ENCODE data around the gene GRIK1. TPM values are rescaled to one million over a fixed set of nuclear protein-coding genes. Genes with fewer than 3 reads are reported as not detected.

The GRIK1 gene
- total RNA-seq, 2 donors from 2014 or later = not detected

DNA sequence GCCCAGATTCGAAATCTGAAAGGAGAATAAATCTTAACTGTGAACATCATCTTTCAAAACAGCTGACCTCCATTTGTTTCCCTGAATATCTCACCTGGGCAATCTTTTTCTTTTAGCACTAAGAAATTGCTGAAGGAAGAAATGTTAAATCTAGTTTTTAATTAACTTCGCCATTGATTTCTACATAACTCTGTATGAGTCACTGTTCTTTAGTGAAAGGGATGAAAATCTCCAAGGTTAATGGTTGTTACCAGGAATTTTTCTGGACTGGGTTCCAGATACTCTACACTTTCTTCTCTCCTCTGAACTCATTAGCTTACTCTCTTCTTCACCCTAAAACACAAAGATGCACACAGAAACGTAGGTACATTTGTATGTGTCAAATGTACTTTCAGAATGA, 405.3 kb downstream of the GRIK1 start:
- TF ChIP-seq, protein P1, sequence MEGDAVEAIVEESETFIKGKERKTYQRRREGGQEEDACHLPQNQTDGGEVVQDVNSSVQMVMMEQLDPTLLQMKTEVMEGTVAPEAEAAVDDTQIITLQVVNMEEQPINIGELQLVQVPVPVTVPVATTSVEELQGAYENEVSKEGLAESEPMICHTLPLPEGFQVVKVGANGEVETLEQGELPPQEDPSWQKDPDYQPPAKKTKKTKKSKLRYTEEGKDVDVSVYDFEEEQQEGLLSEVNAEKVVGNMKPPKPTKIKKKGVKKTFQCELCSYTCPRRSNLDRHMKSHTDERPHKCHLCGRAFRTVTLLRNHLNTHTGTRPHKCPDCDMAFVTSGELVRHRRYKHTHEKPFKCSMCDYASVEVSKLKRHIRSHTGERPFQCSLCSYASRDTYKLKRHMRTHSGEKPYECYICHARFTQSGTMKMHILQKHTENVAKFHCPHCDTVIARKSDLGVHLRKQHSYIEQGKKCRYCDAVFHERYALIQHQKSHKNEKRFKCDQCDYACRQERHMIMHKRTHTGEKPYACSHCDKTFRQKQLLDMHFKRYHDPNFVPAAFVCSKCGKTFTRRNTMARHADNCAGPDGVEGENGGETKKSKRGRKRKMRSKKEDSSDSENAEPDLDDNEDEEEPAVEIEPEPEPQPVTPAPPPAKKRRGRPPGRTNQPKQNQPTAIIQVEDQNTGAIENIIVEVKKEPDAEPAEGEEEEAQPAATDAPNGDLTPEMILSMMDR (conservative IDR thresholded peaks at IDR 0.05) = no peak
- no peaks in the 10 kb centered on the region for H3K27me3 Mint-ChIP-seq (ENCODE audit: insufficient read depth)
- Histone ChIP-seq H3K9ac (ENCODE audit: extremely low read depth, low read length, poor library complexity, severe bottlenecking) (no peak overlapping the region), H3K4me1 (ENCODE audit: control insufficient read depth, insufficient read depth, low read length) (no peaks in the 10 kb centered on the region), H3K4me3 (ENCODE audit: low read length) (no peak overlapping the region), H3K9me3 (ENCODE audit: control insufficient read depth, low read length) (no peaks in the 10 kb centered on the region), H3K27ac (ENCODE audit: low read depth, low read length) (no peak overlapping the region), H3K36me3 (ENCODE audit: control insufficient read depth, insufficient read depth, low read length) (no peaks in the 10 kb centered on the region), H3K27me3 (ENCODE audit: control insufficient read depth, insufficient read depth, low read length, poor library complexity, severe bottlenecking) (no peaks in the 10 kb centered on the region)
- H3K4me3 Mint-ChIP-seq = no peak overlapping the region
- 83 to 100% methylated on average over 2 to 3 of the region's 3 CpGs for WGBS, 2 experiments (ENCODE audit: insufficient coverage in 1 of 2, insufficient read length in 1 of 2)
- peaks cover 4% of the 10 kb centered on the region for H3K36me3 Mint-ChIP-seq (ENCODE audit: low read depth)
- no peaks in the 10 kb centered on the region for H3K9me3 Mint-ChIP-seq
- DNase-seq = no peak
- H3K4me1 Mint-ChIP-seq = no peaks in the 10 kb centered on the region
- no peak overlapping the region for H3K27ac Mint-ChIP-seq

DNA sequence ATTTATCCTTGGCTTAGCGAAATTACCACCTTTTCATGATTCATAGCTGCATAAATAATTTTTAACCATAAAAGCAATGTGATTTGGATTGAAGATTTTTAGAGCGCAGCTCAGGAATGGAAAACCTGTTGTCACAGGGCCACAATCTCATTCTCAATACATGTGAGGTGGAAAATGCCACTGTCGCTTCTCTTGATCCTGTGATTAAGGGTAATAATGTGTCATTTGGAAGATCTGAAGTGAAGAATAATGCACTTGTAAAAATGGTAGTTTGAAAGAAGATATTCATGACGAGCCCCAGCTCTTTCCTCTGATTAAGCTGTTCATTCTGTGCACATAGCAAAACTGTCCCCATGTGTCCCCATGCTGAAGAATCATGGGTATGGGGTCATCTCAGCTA, 410.7 kb downstream of the GRIK1 start:
- TF ChIP-seq, protein P1 (conservative IDR thresholded peaks at IDR 0.05) = no peak
- no peak overlapping the region for H3K4me3 Mint-ChIP-seq
- peaks cover 22% of the 10 kb centered on the region for H3K9me3 ChIP-seq (ENCODE audit: control insufficient read depth, low read length)
- H3K9me3 Mint-ChIP-seq = peaks cover 27% of the 10 kb centered on the region
- peaks cover 8% of the 10 kb centered on the region for H3K36me3 Mint-ChIP-seq (ENCODE audit: low read depth)
- no peak overlapping the region for H3K27ac ChIP-seq (ENCODE audit: low read depth, low read length)
- no peak overlapping the region for H3K4me3 ChIP-seq (ENCODE audit: low read length)
- H3K9ac ChIP-seq (ENCODE audit: extremely low read depth, low read length, poor library complexity, severe bottlenecking) = no peak overlapping the region
- WGBS, 2 experiments (ENCODE audit: insufficient coverage in 1 of 2, insufficient read length in 1 of 2) = 43 to 92% methylated on average over 1 to 4 of the region's 4 CpGs
- H3K4me1 Mint-ChIP-seq = no peaks in the 10 kb centered on the region
- H3K27me3 Mint-ChIP-seq (ENCODE audit: insufficient read depth) = no peaks in the 10 kb centered on the region
- H3K4me1 ChIP-seq (ENCODE audit: control insufficient read depth, insufficient read depth, low read length) = no peaks in the 10 kb centered on the region
- no peaks in the 10 kb centered on the region for H3K27me3 ChIP-seq (ENCODE audit: control insufficient read depth, insufficient read depth, low read length, poor library complexity, severe bottlenecking)
- DNase-seq = no peak
- H3K27ac Mint-ChIP-seq = no peak overlapping the region
- H3K36me3 ChIP-seq (ENCODE audit: control insufficient read depth, insufficient read depth, low read length) = no peaks in the 10 kb centered on the region

DNA sequence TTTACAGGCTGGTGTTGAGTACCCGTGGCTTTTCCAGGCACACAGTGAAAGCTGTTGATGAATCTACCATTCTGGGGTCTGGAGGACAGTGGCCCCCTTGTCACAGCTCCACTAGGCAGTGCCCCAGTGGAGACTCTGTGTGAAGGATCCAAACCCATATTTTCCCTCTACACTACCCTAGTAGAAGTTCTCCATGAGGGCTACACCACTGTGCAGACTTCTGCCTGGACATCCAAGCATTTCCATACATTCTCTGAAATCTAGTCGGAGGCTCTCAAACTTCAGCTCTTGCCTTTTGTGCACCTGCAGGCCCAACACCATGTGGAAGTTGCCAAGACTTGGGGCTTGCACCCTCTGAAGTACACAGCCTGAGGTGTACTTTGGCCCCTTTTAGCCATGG, 413.3 kb downstream of the GRIK1 start:
- Mint-ChIP-seq H3K4me1 (no peaks in the 10 kb centered on the region), H3K27me3 (ENCODE audit: insufficient read depth) (no peaks in the 10 kb centered on the region), H3K27ac (no peak overlapping the region), H3K4me3 (no peak overlapping the region), H3K36me3 (ENCODE audit: low read depth) (peaks cover 8% of the 10 kb centered on the region), H3K9me3 (peaks cover 28% of the 10 kb centered on the region)
- TF ChIP-seq, protein P1 (conservative IDR thresholded peaks at IDR 0.05) = no peak
- H3K36me3 ChIP-seq (ENCODE audit: control insufficient read depth, insufficient read depth, low read length) = no peaks in the 10 kb centered on the region
- H3K4me1 ChIP-seq (ENCODE audit: control insufficient read depth, insufficient read depth, low read length) = no peaks in the 10 kb centered on the region
- H3K27me3 ChIP-seq (ENCODE audit: control insufficient read depth, insufficient read depth, low read length, poor library complexity, severe bottlenecking) = no peaks in the 10 kb centered on the region
- DNase-seq = no peak
- WGBS, 2 experiments (ENCODE audit: insufficient coverage in 1 of 2, insufficient read length in 1 of 2) = 76 to 89% methylated on average over 2 of the region's 2 CpGs
- H3K9ac ChIP-seq (ENCODE audit: extremely low read depth, low read length, poor library complexity, severe bottlenecking) = no peak overlapping the region
- no peak overlapping the region for H3K27ac ChIP-seq (ENCODE audit: low read depth, low read length)
- H3K4me3 ChIP-seq (ENCODE audit: low read length) = no peak overlapping the region
- H3K9me3 ChIP-seq (ENCODE audit: control insufficient read depth, low read length) = peaks cover 22% of the 10 kb centered on the region
